IPS DF 6.9 (cell line): ENCODE results near the gene DAAM1.

Experiments
- DNase-seq: peaks from one replicate; pipeline ENCODE4 v3.0.0-alpha.2; 2013; ENCODE audit warnings: low read depth, low spot score
- H3K27ac ChIP-seq: one replicate; pipeline ENCODE4 v1.5.1; 2013; ENCODE audit warnings: low read length, control low read depth
- H3K27me3 ChIP-seq: 2 replicates; pipeline ENCODE4 v1.6.1; 2013; ENCODE audit warnings: mild to moderate bottlenecking, low read length; ENCODE audit not compliant: control insufficient read depth, insufficient read depth
- H3K36me3 ChIP-seq: 2 replicates; pipeline ENCODE4 v1.6.1; 2013; ENCODE audit warnings: low read length; ENCODE audit not compliant: control insufficient read depth, insufficient read depth
- H3K4me1 ChIP-seq: 2 replicates; pipeline ENCODE4 v1.6.1; 2013; ENCODE audit warnings: low read length; ENCODE audit not compliant: control insufficient read depth, insufficient read depth
- H3K4me3 ChIP-seq: 2 replicates; pipeline ENCODE4 v1.5.1; 2013; ENCODE audit warnings: mild to moderate bottlenecking, low read length
- H3K9me3 ChIP-seq: 2 replicates; pipeline ENCODE4 v1.6.1; 2013; ENCODE audit warnings: low read length, inconsistent platforms; ENCODE audit not compliant: control insufficient read depth, insufficient read depth
- WGBS: extraction: QIAGEN DNeasy Blood & Tissue Kit; methylation state at CpG from one replicate; pipeline ENCODE4 v1.1.7; 2013; ENCODE audit warnings: mixed read lengths, missing lambda C conversion rate; ENCODE audit not compliant: insufficient read length, insufficient coverage; 5-methylcytosine and 5-hydroxymethylcytosine counted together

The DAAM1 gene

GRCh38 chr14:59160506-59160905, 28.0 kb upstream of the DAAM1 start:
- Histone ChIP-seq H3K4me1 (no peaks in the 10 kb centered on the region), H3K4me3 (no peak overlapping the region), H3K36me3 (no peaks in the 10 kb centered on the region), H3K9me3 (no peaks in the 10 kb centered on the region), H3K27me3 (no peaks in the 10 kb centered on the region), H3K27ac (no peak overlapping the region)
- no CpG with 5 or more reads among the region's 5 CpGs for WGBS
- no peak for DNase-seq

- H3K9me3 ChIP-seq = no peaks in the 10 kb centered on the region
- WGBS = no CpG with 5 or more reads among the region's 7 CpGs
- no peaks in the 10 kb centered on the region for H3K36me3 ChIP-seq
- no peaks in the 10 kb centered on the region for H3K4me1 ChIP-seq
- DNase-seq = no peak
- H3K27me3 ChIP-seq = no peaks in the 10 kb centered on the region
- H3K27ac ChIP-seq = no peak overlapping the region
- H3K4me3 ChIP-seq = no peak overlapping the region
These were observed 26.8 kb upstream of the DAAM1 start for GRCh38 chr14:59161561-59162175.

GRCh38 chr14:59166258-59166657, 22.2 kb upstream of the DAAM1 start:
- Histone ChIP-seq H3K36me3 (no peaks in the 10 kb centered on the region), H3K9me3 (no peaks in the 10 kb centered on the region), H3K4me3 (no peak overlapping the region), H3K27ac (no peak overlapping the region), H3K4me1 (no peaks in the 10 kb centered on the region), H3K27me3 (no peaks in the 10 kb centered on the region)
- no CpG with 5 or more reads among the region's 3 CpGs for WGBS
- no peak for DNase-seq

- no peak for DNase-seq
- H3K27me3 ChIP-seq = no peaks in the 10 kb centered on the region
- no peak overlapping the region for H3K27ac ChIP-seq
- no peak overlapping the region for H3K4me3 ChIP-seq
- H3K9me3 ChIP-seq = no peaks in the 10 kb centered on the region
- no peaks in the 10 kb centered on the region for H3K36me3 ChIP-seq
- H3K4me1 ChIP-seq = no peaks in the 10 kb centered on the region
- no CpG with 5 or more reads among the region's 3 CpGs for whole genome bisulfite sequencing
These were observed 13.1 kb upstream of the DAAM1 start for GRCh38 chr14:59175404-59175803.

GRCh38 chr14:59176765-59177164, 11.7 kb upstream of the DAAM1 start:
- no peaks in the 10 kb centered on the region for H3K4me1 ChIP-seq
- no peak overlapping the region for H3K4me3 ChIP-seq
- no peaks in the 10 kb centered on the region for H3K9me3 ChIP-seq
- no peaks in the 10 kb centered on the region for H3K36me3 ChIP-seq
- no CpG with 5 or more reads among the region's 1 CpG for WGBS
- no peaks in the 10 kb centered on the region for H3K27me3 ChIP-seq
- no peak overlapping the region for H3K27ac ChIP-seq
- no peak for DNase-seq

- no CpG with 5 or more reads among the region's 2 CpGs for WGBS
These were observed 11.2 kb upstream of the DAAM1 start for GRCh38 chr14:59177262-59177661.

GRCh38 chr14:59181791-59182190, 6.7 kb upstream of the DAAM1 start:
- Histone ChIP-seq H3K27me3 (no peaks in the 10 kb centered on the region), H3K9me3 (no peaks in the 10 kb centered on the region), H3K4me1 (no peaks in the 10 kb centered on the region), H3K36me3 (no peaks in the 10 kb centered on the region), H3K27ac (no peak overlapping the region), H3K4me3 (no peak overlapping the region)
- no CpG with 5 or more reads among the region's 1 CpG for WGBS
- no peak for DNase-seq

More at GRCh38 chr14:59177262-59177661, 11.2 kb upstream of the DAAM1 start:
- no peak overlapping the region for H3K4me3 ChIP-seq
- no peaks in the 10 kb centered on the region for H3K36me3 ChIP-seq
- no peak overlapping the region for H3K27ac ChIP-seq
- no peaks in the 10 kb centered on the region for H3K4me1 ChIP-seq
- no peak for DNase-seq
- H3K9me3 ChIP-seq = no peaks in the 10 kb centered on the region
- H3K27me3 ChIP-seq = no peaks in the 10 kb centered on the region

- no peaks in the 10 kb centered on the region for H3K4me1 ChIP-seq
- WGBS = no CpG with 5 or more reads among the region's 5 CpGs
- H3K9me3 ChIP-seq = no peaks in the 10 kb centered on the region
- H3K4me3 ChIP-seq = no peak overlapping the region
- H3K27ac ChIP-seq = no peak overlapping the region
- no peak for DNase-seq
- no peaks in the 10 kb centered on the region for H3K27me3 ChIP-seq
- no peaks in the 10 kb centered on the region for H3K36me3 ChIP-seq
These were observed 5.8 kb upstream of the DAAM1 start for GRCh38 chr14:59182641-59183040.

GRCh38 chr14:59183150-59183549, 5.3 kb upstream of the DAAM1 start:
- DNase-seq = no peak
- Histone ChIP-seq H3K4me1 (no peaks in the 10 kb centered on the region), H3K27me3 (no peaks in the 10 kb centered on the region), H3K4me3 (no peak overlapping the region), H3K36me3 (no peaks in the 10 kb centered on the region), H3K27ac (no peak overlapping the region), H3K9me3 (no peaks in the 10 kb centered on the region)

GRCh38 chr14:59184396-59184795, 4.1 kb upstream of the DAAM1 start:
- Histone ChIP-seq H3K27me3 (no peaks in the 10 kb centered on the region), H3K36me3 (no peaks in the 10 kb centered on the region), H3K4me3 (no peak overlapping the region), H3K27ac (no peak overlapping the region), H3K9me3 (no peaks in the 10 kb centered on the region), H3K4me1 (no peaks in the 10 kb centered on the region)
- WGBS = no CpG with 5 or more reads among the region's 3 CpGs
- DNase-seq = no peak

GRCh38 chr14:59185676-59186075, 2.8 kb upstream of the DAAM1 start:
- Histone ChIP-seq H3K27me3 (no peaks in the 10 kb centered on the region), H3K36me3 (no peaks in the 10 kb centered on the region), H3K27ac (no peak overlapping the region), H3K9me3 (no peaks in the 10 kb centered on the region), H3K4me3 (no peak overlapping the region), H3K4me1 (no peaks in the 10 kb centered on the region)
- WGBS = no CpG with 5 or more reads among the region's 2 CpGs
- no peak for DNase-seq
